Activated CD8-positive, alpha-beta T cell treated with anti-CD3 and anti-CD28 coated beads for 36 hours (primary cell): ENCODE measurements around the gene FAN1. TPM values are rescaled to one million over a fixed set of nuclear protein-coding genes. Genes with fewer than 3 reads are reported as not detected.

Source experiments
- ATAC-seq: fragments of 200-7000 bp; cut with Tn5 transposase; one replicate; pipeline ENCODE4 v1.10.0; 2021; ENCODE audit warnings: mild to moderate bottlenecking, moderate library complexity
- CTCF ChIA-PET: fragments of 350-600 bp; sonication (Branson Sonifier 250); formaldehyde crosslinking; loops from one replicate; lab custom pipeline; 2021; ENCODE audit warnings: antibody characterized with exemption; lab: Charles Lee
- POLR2A ChIA-PET: fragments of 350-600 bp; sonication (Branson Sonifier 250); formaldehyde crosslinking; loops from one replicate; lab custom pipeline; 2021; ENCODE audit warnings: antibody characterized with exemption; lab: Charles Lee
- DNase-seq: peaks from one replicate; pipeline ENCODE4 v3.0.0-alpha.2; 2020
- H3K27ac Mint-ChIP-seq: one replicate; pipeline ENCODE4 v1.8.0; 2021; ENCODE audit warnings: mild to moderate bottlenecking, mixed read lengths
- H3K27me3 Mint-ChIP-seq: one replicate; pipeline ENCODE4 v1.8.0; 2021; ENCODE audit warnings: mixed read lengths
- H3K36me3 Mint-ChIP-seq: one replicate; pipeline ENCODE4 v1.8.0; 2021; ENCODE audit warnings: low read depth, mixed read lengths
- H3K4me1 Mint-ChIP-seq: one replicate; pipeline ENCODE4 v1.8.0; 2021; ENCODE audit warnings: low read depth, mixed read lengths
- H3K4me3 Mint-ChIP-seq: one replicate; pipeline ENCODE4 v1.8.0; 2021; ENCODE audit warnings: mild to moderate bottlenecking, moderate library complexity, mixed read lengths
- H3K9me3 Mint-ChIP-seq: one replicate; pipeline ENCODE4 v1.8.0; 2021; ENCODE audit warnings: mixed read lengths
- intact Hi-C: fragments of 100-400 bp; cut with micrococcal nuclease; formaldehyde crosslinking; loops from one replicate; pipeline ENCODE4 v1.10.0; 2022
- total RNA-seq, 2 experiments: library from RNA; stranded (reverse); gene quantifications; one replicate each; pipeline ENCODE4 v1.2.3, GENCODE V29; 2021
- TF ChIP-seq, protein P1 (sequence below): fragments of 200-600 bp; IDR thresholded peaks from one replicate; pipeline ENCODE4 v1.8.0; 2022; ENCODE audit warnings: antibody characterized with exemption, mild to moderate bottlenecking

Gene FAN1
- total RNA-seq, 2 experiments from 2014 or later, result 12.0 to 15.7 TPM

DNA sequence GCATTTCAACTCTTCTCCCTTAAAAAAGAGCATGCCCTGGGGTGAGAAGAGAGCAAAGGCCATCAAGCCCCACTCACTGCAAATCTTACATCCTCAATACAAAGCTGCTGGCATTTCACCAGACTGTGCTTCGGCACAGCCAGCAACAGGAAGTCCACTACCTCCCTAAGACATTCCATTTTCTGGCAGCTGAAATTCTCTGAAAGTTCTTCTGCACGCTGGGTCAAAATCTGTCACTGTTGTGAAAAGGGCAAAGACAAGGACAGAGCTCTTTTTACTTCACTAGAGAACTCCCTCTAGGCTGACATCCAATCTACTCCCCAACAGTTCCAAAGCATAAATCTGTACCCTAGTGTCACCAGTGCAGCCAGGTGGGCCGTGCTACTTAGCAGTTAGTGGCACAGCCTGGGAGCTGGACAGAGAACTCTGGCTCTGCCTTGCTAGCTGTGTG lies 81.4 kb downstream of the FAN1 start:
- intact Hi-C loops, result no loop called here
- Mint-ChIP-seq H3K4me3 (no peak overlapping the region), H3K27ac (peak overlapping the region; percentile 31), H3K27me3 (no peaks in the 10 kb centered on the region), H3K9me3 (no peaks in the 10 kb centered on the region), H3K4me1 (peaks cover 42% of the 10 kb centered on the region), H3K36me3 (peaks cover 15% of the 10 kb centered on the region)
- ATAC-seq (no peak), DNase-seq (no peak)
- TF ChIP-seq, protein P1, sequence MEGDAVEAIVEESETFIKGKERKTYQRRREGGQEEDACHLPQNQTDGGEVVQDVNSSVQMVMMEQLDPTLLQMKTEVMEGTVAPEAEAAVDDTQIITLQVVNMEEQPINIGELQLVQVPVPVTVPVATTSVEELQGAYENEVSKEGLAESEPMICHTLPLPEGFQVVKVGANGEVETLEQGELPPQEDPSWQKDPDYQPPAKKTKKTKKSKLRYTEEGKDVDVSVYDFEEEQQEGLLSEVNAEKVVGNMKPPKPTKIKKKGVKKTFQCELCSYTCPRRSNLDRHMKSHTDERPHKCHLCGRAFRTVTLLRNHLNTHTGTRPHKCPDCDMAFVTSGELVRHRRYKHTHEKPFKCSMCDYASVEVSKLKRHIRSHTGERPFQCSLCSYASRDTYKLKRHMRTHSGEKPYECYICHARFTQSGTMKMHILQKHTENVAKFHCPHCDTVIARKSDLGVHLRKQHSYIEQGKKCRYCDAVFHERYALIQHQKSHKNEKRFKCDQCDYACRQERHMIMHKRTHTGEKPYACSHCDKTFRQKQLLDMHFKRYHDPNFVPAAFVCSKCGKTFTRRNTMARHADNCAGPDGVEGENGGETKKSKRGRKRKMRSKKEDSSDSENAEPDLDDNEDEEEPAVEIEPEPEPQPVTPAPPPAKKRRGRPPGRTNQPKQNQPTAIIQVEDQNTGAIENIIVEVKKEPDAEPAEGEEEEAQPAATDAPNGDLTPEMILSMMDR, result no peak
- CTCF ChIA-PET, result interaction anchor here (0.8 to 1.8 kb wide), 3 partner anchors 18 to 505 kb away, joined by 3 to 5 read pairs (median 3); no protein-coding TSS in a partner anchor
- POLR2A ChIA-PET, result interaction anchor here (0.9 kb wide), 1 partner anchor 10 kb away, joined by 3 read pairs; no protein-coding TSS in a partner anchor

DNA sequence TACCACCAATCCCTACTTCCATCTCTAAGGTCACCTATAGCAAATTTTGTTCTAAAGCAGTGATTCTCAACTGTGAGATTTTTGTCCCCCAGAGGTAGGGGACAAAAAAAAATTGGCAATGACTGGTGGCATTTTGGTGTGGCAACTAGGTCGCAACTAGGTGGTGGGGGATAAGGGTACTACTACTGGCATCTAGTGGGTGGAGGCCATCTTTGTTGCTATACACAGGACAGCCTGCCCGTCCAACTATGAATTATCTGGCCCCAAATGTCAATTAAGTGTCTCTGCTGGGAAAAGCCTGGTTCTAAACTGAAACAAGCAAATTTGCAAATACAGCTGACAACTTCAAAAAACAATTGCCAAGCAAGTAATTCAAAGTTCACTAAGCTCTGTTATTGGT lies 86.3 kb downstream of the FAN1 start:
- POLR2A ChIA-PET, result interaction anchor here (1.4 to 2.5 kb wide), 2 partner anchors 12 to 23 kb away, joined by 6 to 12 read pairs; no protein-coding TSS in a partner anchor
- DNase-seq (peak; percentile 24), ATAC-seq (no peak)
- Mint-ChIP-seq H3K9me3 (no peaks in the 10 kb centered on the region), H3K27ac (no peak overlapping the region), H3K4me1 (peaks cover 24% of the 10 kb centered on the region), H3K36me3 (peaks cover 10% of the 10 kb centered on the region), H3K27me3 (no peaks in the 10 kb centered on the region), H3K4me3 (peak overlapping the region; percentile 93)
- CTCF ChIA-PET, result interaction anchor here (1.6 kb wide), 1 partner anchor 20 kb away, joined by 3 read pairs; no protein-coding TSS in a partner anchor
- intact Hi-C loops, result no loop called here
- TF ChIP-seq, protein P1, result no peak

DNA sequence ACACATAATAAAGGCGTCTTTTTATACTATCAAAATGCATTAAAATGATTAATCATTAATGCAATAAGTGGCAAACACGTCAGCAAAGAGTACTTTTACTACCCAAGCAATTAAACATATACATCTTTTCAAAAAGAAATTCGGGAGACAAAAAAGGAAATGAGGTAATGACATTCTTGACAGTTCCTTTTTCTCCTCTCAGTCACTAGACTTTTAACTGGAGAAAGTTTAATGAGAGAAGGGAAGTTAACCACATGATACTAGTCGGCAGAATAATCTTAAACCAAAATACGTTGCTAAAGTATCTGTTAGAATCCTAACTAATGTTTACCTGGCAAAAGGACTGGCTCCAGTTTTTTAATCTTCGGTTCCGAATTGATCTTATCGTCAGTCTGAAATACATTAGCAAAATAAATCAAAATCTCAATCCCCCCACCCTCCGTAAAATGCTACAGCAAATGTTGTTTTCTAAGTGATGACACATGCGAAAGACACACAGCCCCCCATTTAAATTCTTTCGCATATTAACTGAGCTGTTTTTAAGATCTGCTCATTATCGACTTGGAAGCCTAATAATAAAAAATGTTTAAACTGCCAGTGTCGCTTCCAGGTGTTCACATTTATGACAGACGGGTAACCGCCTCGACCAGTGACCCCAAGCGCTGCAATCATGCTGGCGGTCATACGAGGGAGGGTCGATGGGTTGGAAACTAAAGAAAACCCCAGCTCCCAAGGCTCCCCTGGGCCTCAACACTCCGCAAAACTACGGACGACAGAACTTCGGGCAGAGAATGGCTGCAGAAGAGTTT lies 86.9 kb downstream of the FAN1 start:
- ChIA-PET CTCF (interaction anchor here (1.6 kb wide), 1 partner anchor 21 kb away, joined by 3 read pairs; no protein-coding TSS in a partner anchor), POLR2A (interaction anchor here (1.0 to 2.5 kb wide), 3 partner anchors 13 to 53 kb away, joined by 3 to 12 read pairs (median 6); no protein-coding TSS in a partner anchor)
- H3K27ac Mint-ChIP-seq, result peak overlapping the region; percentile 84
- peak; percentile 2 for ATAC-seq
- H3K27me3 Mint-ChIP-seq, result no peaks in the 10 kb centered on the region
- H3K4me3 Mint-ChIP-seq, result peak overlapping the region; percentile 93
- TF ChIP-seq, protein P1, result no peak
- H3K36me3 Mint-ChIP-seq, result peaks cover 9% of the 10 kb centered on the region
- no peaks in the 10 kb centered on the region for H3K9me3 Mint-ChIP-seq
- intact Hi-C loops, result no loop called here
- peaks cover 19% of the 10 kb centered on the region for H3K4me1 Mint-ChIP-seq
- DNase-seq, result no peak

DNA sequence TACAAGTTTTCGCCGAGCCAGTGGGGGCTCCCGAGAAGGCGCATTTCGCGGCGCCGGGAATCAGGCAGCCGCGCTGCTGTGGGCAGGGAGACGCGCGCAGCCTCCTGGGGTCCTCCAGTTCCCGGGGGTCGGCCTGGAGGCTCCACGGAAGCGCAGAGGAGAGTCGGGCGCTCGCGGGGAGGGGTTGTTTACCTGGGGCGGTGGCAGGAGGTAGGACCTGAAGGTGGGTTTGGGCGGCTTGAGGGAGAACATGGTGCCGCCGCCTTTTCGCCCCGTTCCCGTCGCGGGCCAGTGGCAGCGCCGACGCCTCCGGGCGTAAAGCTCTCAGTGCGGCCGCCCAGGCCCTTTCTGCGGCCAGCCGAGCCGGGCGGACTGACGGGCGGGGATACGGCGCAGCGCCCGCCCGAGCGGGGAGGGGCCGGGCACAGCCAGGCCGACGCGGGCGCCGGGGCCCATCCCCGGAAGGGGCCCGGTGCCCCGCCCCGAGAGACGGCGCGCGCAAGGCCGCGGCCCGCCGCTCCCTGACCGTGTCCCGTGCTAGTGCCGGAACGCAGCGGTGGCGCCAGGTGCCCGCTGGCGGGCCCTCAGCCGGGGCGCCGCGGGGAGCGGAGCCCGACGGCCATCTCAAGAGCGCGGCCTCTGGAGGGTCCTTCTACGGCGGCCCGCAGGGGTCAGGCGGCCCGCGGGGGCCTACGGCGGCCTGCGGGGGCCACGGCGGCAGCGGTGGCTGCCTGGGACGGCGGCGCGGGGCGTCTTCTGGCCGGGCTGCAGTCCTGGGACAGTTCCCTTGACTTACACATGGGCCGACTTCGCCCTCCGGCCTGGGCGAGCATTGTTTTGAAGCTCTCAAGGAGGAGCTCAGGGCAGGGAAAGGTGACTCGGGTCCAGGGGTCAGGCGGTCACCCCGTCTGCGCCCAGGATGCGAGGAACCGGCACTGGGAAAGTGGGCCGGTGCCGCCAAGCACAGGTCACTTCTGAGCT lies 87.8 kb downstream of the FAN1 start, which contains the start of gene MTMR10:
Gene MTMR10, minus strand, starts transcription at position 374 of the 981 bp plus-strand sequence. Its CDS starts 122 bp downstream, at position 252.
- peak within 1 kb of the TSS; percentile 93 for H3K4me3 Mint-ChIP-seq
- ChIA-PET POLR2A (interaction anchor here (0.7 to 2.5 kb wide), 10 partner anchors 10 to 88 kb away, joined by 3 to 12 read pairs (median 3); partner anchors contain the start of gene FAN1), CTCF (interaction anchor here (0.7 to 1.6 kb wide), 5 partner anchors 10 to 138 kb away, joined by 3 to 4 read pairs (median 3); partner anchors contain the start of gene FAN1)
- ATAC-seq (peak; percentile 95), DNase-seq (peak; percentile 64)
- H3K27me3 Mint-ChIP-seq, result no peaks in the 10 kb centered on the region
- H3K4me1 Mint-ChIP-seq, result peaks cover 18% of the 10 kb centered on the region
- H3K9me3 Mint-ChIP-seq, result no peaks in the 10 kb centered on the region
- peaks cover 8% of the 10 kb centered on the region for H3K36me3 Mint-ChIP-seq
- peak within 1 kb of the TSS; percentile 84 for H3K27ac Mint-ChIP-seq
- intact Hi-C loops, result no loop called here
- TF ChIP-seq, protein P1, result no peak
